ENCODE data around the gene CARNS1.

Gene CARNS1, protein sequence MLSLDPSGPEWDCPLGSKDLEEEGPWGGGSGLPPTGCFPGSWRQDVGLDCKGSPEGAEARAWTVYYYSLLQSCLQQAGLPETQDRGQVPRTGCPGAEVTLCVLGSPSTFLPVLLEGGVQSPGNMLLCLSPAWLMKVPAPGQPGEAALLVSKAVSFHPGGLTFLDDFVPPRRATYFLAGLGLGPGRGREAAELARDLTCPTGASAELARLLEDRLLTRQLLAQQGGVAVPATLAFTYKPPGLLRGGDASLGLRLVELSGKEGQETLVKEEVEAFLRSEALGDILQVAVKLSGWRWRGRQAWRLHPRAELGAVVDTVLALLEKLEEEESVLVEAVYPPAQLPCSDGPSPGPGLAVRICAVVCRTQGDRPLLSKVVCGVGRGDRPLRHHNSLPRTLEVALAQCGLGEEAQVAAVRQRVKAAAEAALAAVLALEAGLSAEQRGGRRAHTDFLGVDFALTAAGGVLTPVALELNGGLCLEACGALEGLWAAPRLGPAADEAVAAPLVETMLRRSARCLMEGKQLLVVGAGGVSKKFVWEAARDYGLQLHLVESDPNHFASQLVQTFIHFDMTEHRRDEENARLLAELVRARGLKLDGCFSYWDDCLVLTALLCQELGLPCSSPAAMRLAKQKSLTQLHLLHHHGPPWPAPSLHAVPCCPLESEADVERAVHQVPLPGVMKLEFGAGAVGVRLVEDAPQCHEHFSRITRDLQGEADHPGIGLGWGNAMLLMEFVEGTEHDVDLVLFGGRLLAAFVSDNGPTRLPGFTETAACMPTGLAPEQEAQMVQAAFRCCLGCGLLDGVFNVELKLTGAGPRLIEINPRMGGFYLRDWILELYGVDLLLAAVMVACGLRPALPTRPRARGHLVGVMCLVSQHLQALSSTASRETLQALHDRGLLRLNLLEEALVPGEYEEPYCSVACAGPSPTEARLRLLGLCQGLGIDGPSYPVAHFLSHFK

GRCh38 chr11:67415501-67416304, at the start of gene CARNS1:
Gene CARNS1 (plus strand): TSS chr11:67415678. CDS start chr11:67416200, 522 bp downstream.
- peak in 5 of 14 donors; percentile 35 to 80 (median 76) for DNase-seq

DNA sequence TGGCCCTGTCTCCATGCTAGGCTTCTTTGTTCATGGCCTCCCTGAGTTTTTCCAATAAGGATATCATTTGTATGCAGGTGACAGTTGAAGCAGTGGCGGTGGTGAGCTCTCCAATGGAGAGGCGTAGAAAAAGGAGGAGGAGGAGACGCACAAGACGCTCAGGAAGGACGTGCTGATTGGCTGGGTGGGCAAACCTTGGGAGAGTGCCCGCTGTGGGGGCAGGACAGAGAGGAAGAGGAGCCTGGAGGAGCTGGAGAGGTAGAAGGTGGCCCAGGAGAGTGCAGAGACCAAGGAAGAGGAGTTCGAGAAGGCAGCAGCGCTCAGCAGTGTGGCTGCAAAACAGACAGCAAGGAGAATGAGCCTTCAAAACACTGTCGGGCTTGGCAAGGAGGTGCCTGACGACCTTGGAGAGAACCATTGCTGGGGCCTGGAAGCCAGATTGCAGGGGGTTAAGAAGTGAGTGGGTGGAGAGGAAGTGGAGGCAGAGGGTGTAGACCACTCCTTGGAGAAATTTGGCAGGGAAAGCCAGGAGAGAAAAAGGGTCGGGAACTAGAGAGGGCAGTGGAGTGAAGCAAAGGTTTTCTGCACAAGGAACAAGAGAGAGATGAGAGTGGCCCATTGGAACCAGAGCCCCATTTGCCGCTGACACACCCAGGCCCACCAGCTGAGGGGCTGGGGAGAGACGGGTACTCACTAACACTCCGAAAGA, 49.6 kb upstream of the CARNS1 start:
- DNase-seq = no peak

DNA sequence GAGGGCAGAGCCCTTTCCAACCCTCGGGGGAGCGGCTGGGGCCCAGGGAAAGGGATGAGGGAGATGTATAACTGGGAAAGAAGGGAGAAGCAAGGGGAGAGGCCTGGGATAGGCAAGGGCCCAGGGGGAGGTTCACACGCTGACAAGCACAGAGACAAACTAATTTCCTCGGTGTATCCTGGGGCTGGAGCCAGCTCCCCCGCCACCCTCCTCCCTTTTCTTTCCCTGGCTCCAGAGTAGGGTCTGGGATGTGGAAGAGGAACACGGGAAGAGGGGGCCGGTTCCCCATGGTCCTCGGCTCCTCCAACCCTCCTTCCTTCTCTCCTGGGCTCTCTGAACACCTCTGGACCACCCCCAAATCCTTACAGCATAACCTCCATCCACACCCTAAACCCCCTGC, 48.9 kb upstream of the CARNS1 start:
- DNase-seq = no peak

DNA sequence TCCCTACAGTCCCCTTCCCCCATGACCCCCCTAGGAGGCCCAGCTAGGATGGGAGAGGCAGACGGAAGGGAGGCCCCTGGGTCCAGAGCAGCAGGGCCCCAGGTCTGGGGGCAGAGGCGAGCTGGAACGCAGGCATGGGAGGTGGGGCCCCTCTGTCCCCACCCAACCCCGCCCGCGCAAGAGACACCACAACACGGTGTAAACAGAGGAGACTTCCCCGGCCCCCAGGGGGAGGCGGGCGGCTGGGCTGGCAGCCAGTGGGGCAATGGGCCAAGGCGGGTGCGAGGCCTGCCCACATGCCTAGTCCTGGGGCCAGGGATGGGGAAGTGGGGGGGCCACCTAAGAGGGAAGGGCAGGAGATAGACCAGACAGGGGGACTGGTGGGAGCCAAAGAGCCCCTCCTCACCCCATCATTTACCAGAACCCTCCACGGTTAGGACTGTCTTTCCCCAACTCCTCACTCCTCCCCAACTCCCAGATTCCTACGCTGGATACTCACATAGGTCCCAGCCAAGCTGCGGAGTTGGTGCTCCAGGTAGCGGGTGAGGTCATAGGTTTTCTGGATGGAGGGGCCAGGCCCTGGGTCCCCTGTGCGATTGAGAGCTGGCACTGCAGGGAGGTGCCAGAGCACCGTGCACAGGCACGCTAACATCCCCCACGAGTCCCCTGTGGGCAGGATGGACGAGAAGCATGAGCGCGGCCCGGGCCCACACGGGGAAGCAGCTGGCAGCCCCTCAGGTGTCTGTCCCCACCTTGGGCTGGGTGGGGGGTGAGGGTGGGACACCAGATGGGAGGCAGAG, 48.3 kb upstream of the CARNS1 start:
- DNase-seq = no peak

- no peak for DNase-seq
Observed at GRCh38 chr11:67367761-67368227, 47.7 kb upstream of the CARNS1 start.

DNA sequence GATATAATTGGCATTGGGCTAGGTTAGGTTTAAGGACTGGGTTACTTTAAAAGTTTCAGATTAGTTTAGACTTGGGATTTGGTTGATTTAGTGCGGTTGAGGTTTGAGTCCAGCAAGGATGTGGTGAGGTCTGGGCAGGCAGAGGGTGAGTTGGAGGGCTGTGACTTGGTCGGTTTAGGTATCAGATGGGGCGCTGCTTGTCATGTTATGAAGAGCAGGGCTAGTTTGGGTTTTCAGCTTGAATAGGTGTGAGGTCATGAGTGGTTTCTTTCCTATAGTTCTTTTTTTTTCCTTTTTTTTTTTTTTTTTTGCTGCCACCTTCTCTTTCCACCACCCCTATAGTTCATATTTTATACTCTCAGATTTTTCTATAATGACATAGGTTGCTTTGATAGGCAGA, 46.9 kb upstream of the CARNS1 start:
- DNase-seq = no peak

GRCh38 chr11:67369275-67369674, 46.2 kb upstream of the CARNS1 start:
- DNase-seq = no peak

DNA sequence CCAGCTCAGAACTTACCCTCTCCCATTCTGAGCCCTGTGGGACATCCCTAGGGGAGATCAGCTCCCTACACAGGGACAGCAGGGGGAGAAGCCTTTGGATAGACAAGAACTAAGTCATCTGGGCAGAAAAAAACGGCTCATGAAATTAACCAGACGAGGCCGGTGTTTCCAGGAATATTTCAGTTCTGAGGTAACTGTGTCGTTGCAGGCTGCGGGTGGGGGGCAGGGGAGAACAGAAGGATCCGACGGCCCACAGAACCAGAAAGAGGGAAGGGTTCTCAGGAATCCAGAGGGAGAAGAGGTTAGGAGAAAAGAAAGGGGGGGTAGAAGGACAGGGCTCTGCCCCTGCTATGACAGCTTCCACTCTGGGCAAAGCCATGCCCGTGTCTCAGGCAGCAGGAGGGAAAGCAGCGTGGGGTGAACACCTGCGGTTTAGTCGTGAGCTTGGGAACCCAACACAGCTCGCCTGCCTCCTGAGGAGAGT, 45.6 kb upstream of the CARNS1 start:
- no peak for DNase-seq

- DNase-seq = no peak
Observed at GRCh38 chr11:67370351-67371076, 45.0 kb upstream of the CARNS1 start.

- DNase-seq = peak in 1 of 14 donors; percentile 22
Observed at GRCh38 chr11:67371189-67371910, 44.1 kb upstream of the CARNS1 start.

DNA sequence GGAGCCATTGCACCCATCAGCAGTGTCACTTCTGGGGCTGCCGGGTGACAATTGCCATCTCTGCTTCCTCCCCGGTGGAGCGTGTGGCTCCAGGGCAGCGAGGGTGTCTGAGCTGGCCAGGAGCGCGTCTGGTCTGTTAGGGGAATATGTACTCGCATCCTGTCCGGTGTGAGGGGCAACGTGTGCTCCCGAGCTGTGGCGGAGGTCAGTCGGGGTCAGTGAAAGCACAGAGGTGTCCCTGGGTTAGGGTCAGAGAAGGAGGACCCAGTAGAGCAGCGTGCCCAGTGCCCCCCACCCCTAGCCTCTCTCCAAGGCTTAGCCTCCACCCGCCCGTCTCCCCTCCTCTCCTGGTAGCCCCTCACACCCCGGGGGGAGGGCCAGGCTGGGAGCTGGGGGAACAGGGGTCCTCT, 43.6 kb upstream of the CARNS1 start:
- DNase-seq = no peak

GRCh38 chr11:67372321-67372992, 43.0 kb upstream of the CARNS1 start:
- peak in 1 of 14 donors; percentile 43 for DNase-seq

DNA sequence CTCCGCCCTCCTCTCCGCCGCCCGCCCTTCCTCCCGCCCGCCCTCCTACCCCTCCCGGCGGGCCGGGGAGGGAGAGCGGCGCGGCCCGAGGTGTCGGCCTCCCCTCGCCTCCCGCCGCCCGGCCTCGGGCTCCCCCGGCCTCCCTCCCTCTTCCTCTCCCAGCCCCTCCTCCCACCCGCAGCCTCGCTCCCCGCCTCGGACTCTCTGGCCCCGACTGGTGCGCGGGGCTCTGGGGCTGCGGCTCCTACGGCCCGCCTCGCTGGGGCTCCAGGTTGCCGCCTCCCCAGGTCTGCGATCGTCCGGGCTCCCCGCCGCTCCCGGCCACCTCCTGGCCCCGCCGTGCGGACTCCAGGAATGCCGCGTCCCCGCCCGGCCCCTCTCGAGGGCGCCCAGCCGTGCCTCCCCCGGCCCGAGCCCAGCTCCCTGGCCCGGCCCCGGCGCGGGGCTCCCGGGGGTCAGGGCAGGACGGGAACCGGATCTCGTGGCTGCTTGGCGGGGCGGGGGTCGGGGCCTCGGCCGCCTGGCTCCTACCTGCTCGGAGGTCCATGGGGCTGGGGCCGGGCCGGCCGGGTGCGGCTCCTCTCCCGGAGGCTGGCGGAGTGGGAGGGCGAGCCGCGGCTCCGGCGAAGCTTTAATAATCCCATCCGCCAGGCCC, 42.4 kb upstream of the CARNS1 start, which contains the start of gene CLCF1:
Gene CLCF1 (minus strand): TSS at position 606 of the 655 bp plus-strand sequence. CDS start 59 bp downstream, at position 547.
- peak in 3 of 14 donors; percentile 33 to 42 (median 35) for DNase-seq

DNA sequence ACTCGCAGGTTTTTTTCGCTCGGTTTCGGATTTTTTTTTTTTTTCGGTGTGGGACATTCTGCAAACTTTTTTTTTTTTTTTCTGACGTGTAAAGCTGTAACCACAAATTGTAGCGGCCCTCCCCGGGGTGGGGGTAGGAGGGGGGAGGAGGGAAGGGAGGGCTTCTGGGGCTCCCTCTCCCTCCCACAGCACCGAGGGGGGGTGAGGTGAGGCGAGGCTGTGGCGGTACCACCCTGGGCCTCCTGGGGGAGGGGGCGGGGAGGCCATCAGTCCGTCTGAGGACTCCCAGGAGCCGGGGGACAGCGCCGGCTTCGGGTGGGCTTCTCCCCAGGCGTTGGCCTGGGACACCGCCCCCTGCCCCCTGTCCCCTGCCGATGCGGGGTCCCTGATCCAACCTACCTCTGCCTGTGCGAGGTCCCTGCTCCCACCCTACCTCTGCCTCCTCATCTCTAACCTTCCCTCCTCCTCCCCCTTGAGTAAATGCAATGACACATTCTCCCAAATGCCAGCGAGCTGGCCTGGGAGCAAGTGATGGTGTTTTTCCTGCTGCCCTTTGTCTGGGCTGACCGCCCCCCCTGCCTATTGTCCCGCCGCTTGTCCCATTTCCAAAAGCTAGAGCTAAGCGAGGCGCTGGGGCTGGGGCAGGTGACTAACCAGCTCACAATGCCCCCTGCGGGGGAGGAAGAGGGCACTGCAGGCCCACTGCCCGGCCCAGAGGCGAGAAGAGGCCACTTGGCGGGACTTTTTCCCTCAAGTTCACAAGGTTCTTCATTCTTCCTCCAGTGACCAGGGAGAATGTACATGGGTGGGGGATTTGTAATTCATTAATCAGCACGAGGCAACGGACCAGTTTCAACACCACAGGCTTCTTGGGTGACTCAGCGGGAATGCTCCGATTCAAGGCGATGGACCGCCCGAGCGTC, 41.6 kb upstream of the CARNS1 start:
- DNase-seq = peak in 8 of 14 donors; percentile 26 to 87 (median 47)

DNA sequence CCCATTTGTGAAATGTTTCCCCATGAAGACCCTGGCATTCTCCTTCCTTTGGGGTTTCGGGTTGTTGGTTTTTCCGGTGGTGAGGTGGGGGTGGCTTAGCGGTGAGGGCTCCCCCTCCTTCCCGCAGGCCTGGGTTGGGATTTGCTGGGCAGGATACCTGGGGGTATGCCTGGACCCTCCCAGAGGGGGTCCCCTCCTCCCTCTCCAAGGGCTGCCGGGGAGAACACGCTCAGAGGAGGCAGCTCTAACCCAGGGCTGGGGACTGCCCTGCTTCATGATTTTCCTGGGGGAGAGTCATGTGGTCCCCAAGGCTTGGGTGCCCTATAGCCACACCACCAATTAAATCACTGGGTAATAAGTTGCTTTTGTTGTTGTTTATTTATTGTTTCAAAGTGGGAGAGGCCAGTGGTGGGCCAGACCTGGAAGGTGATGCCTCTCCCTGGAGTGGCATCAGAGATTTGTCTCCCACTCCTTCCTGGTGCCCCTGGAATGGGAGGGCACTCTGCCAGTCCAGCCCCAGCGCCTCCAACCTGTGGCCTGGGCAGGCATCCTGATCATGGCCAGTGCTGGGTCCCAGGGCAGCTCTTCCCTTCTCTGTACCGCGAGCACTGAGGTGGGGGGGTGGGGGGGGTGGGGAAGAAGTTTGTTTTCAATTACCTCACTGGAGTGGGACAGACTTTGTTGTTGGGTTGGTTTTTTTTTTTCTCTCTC, 40.8 kb upstream of the CARNS1 start:
- no peak for DNase-seq
